HFF-Myc (cell line): ENCODE data around the gene ABCA6.

Source experiments
- DNase-seq: peaks from one replicate; pipeline ENCODE4 v3.0.0-alpha.2; 2011; ENCODE audit warnings: low read depth; ENCODE audit errors: extremely low read depth
- H3K4me3 ChIP-seq: replicated peaks from 2 replicates; pipeline ENCODE4 v1.5.1; 2011; ENCODE audit warnings: low read depth, mild to moderate bottlenecking, control low read depth, low read length
- TF ChIP-seq, protein P1 (sequence below): IDR thresholded peaks from 2 replicates; pipeline ENCODE4 v1.5.1; 2012; ENCODE audit warnings: mild to moderate bottlenecking, low read depth, low read length, control low read depth; ENCODE audit errors: missing control alignments

ABCA6 gene, protein sequence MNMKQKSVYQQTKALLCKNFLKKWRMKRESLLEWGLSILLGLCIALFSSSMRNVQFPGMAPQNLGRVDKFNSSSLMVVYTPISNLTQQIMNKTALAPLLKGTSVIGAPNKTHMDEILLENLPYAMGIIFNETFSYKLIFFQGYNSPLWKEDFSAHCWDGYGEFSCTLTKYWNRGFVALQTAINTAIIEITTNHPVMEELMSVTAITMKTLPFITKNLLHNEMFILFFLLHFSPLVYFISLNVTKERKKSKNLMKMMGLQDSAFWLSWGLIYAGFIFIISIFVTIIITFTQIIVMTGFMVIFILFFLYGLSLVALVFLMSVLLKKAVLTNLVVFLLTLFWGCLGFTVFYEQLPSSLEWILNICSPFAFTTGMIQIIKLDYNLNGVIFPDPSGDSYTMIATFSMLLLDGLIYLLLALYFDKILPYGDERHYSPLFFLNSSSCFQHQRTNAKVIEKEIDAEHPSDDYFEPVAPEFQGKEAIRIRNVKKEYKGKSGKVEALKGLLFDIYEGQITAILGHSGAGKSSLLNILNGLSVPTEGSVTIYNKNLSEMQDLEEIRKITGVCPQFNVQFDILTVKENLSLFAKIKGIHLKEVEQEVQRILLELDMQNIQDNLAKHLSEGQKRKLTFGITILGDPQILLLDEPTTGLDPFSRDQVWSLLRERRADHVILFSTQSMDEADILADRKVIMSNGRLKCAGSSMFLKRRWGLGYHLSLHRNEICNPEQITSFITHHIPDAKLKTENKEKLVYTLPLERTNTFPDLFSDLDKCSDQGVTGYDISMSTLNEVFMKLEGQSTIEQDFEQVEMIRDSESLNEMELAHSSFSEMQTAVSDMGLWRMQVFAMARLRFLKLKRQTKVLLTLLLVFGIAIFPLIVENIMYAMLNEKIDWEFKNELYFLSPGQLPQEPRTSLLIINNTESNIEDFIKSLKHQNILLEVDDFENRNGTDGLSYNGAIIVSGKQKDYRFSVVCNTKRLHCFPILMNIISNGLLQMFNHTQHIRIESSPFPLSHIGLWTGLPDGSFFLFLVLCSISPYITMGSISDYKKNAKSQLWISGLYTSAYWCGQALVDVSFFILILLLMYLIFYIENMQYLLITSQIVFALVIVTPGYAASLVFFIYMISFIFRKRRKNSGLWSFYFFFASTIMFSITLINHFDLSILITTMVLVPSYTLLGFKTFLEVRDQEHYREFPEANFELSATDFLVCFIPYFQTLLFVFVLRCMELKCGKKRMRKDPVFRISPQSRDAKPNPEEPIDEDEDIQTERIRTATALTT (N-terminal part only)

DNA sequence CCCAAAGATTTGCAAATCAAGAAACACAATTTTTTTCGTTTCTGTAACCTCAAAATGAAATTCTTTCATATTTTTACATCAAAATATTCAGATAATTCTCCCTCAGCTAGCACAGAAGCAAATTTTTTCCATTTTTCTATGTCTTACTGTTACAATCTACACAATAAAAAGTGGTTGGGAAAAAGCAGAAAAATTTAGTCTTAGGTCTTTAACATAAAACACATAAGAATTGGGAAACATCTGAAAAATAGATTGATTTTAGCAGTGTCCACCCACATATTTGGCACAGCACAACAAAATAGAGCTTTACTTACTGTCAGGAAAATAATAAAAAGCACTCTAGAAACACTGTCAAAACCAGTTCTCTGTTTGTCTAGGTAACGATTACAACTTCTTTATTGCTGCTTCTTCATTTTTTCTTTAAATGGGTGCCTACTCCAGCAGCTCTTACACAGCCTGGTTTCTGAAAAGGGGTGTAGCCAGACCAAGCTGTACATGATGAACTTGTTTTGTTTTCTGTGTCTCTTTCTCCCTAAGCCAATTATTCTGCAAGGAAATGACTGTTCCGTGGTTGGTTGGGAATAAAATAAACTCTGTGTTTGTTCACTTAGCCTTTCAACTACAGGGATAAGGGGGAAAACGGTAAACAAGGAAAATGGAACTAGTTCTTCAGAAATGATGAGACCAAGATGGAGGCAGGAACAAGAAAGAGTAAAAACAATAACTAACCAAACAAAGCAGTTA, at the start of gene ABCA6:
Gene ABCA6 (minus strand): TSS at position 465 of the 744 bp plus-strand sequence. CDS start 1,192 bp downstream, outside the sequence.
- H3K4me3 ChIP-seq: no peak within 1 kb of the TSS
- DNase-seq: no peak
- TF ChIP-seq, protein P1, sequence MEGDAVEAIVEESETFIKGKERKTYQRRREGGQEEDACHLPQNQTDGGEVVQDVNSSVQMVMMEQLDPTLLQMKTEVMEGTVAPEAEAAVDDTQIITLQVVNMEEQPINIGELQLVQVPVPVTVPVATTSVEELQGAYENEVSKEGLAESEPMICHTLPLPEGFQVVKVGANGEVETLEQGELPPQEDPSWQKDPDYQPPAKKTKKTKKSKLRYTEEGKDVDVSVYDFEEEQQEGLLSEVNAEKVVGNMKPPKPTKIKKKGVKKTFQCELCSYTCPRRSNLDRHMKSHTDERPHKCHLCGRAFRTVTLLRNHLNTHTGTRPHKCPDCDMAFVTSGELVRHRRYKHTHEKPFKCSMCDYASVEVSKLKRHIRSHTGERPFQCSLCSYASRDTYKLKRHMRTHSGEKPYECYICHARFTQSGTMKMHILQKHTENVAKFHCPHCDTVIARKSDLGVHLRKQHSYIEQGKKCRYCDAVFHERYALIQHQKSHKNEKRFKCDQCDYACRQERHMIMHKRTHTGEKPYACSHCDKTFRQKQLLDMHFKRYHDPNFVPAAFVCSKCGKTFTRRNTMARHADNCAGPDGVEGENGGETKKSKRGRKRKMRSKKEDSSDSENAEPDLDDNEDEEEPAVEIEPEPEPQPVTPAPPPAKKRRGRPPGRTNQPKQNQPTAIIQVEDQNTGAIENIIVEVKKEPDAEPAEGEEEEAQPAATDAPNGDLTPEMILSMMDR: no peak

DNA sequence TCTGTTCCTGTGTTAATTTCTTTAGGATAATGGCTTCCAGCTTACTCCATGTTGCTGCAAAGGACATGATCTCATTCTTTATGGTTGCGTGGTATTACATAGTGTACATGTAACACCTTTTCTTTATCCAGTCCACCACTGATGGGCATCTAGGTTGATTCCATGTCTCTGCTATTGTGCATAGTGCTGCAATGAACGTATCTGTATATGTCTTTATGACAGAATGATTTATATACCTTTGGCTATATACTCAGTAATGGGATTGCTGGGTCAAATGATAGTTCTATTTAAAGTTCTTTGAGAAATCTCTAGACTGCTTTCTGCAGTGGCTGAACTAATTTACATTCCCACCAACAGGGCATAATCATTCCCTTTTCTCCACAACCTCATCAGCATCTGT, 47.1 kb upstream of the ABCA6 start:
- TF ChIP-seq, protein P1: no peak
- H3K4me3 ChIP-seq: no peak overlapping the region
- DNase-seq: no peak

DNA sequence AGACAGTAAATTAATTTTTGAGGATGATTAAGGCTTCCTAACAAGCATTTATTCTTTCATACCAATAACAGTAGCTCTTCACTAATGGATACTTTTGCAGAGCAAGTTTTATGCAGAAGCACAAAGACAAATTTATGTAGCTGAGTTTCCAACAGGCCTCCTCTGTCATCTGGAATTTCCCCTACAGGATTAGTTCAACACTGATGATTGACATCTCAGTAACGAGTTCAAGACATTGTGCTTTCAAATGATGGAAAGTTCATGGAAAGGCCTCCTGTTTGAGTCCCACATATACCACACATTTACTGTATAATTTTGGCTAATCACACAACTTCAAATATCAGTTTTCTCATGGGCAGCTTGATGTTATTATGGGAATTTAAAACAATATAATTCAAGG, 46.4 kb upstream of the ABCA6 start:
- DNase-seq: no peak
- no peak overlapping the region for H3K4me3 ChIP-seq
- TF ChIP-seq, protein P1: no peak

DNA sequence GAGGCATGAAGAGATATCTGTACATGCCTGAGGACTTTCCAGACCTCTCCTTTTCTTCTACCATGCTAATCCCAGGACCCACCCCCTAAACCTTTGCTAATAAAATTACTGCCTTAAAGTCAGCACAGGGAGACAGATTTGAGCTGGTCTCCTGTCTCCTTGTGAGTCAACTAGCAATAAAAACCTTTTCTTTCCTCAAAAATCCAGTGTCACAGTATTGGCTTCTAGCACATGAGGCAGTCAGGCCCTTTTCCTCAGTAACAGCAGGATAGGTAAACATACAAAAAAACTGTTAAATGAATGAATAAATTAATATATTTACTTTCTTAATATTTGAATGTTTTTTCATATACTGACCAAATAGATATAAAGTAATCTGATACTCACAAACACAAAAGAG, 45.6 kb upstream of the ABCA6 start:
- H3K4me3 ChIP-seq: no peak overlapping the region
- DNase-seq: no peak
- TF ChIP-seq, protein P1: no peak

DNA sequence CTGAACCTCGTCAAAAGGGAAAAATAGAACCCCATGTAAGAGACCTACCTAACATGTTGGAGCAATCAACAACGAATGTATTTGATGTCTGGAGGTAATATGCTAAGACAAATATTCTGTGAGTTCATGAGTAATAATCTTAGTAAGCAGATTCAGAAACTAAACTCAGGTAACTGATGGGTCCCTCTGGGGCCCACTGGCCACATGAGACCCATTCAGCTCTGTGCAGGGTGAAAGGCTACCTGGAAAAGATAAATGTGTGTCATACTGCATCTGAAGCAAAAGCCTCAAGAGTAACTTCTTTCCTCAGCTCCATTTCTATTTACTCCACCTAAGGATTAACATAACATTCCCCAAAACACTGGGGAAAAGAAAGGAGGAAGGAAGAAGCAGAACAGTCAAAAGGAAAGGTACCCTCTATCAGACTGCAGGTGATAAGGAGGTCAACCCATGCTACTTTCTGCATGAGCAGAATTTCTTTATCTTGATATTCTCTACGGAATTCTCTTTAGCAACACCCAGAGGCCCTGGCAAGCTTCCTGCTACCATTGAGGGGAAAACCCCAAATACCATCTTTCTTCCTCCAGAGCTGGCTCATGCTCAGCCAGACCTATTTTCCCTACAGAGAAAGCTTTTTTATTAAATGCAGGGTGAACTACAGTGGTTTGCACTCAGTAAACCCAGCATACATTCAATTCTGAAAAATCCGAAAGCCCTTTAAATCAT, 37.7 kb upstream of the ABCA6 start:
- no peak for DNase-seq

More for the DNA sequence above, 37.7 kb upstream of the ABCA6 start:
- TF ChIP-seq, protein P1: no peak
- no peak overlapping the region for H3K4me3 ChIP-seq
